GDM1 (cell line): ENCODE results near the gene DEUP1.
"Not testable (repeated sequence)": the region's sequence is repeated elsewhere in the genome, so short reads cannot be mapped to it uniquely, and the experiment has no call there.

Source experiments
- DNase-seq: peaks from one replicate; lab custom pipeline; 2025; lab: John Stamatoyannopoulos, UW

Gene DEUP1

GRCh38 chr11:93330446-93330984, at the start of gene DEUP1:
Gene DEUP1, plus strand, starts transcription at chr11:93330742. Its CDS starts 1,518 bp downstream, at chr11:93332260.
- DNase-seq = no peak

DNA sequence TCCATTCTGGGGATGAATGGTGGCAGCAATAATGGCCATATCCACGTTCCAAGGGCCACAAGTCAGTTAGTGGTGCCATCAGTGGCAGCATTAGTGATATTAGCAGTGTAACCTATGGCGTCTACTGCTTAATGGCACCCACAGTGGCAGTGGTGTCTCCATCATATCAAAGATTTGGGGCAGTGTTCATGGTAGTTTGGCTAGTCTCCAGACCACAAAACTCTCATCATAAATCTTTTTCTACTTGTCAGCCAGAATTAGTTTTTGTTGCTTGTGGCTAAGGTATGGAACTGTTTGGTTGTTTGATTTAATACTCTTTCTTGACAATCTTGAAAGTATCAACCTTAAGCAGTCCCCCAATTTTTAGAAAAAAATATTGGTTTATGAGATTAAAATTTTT, 45.1 kb upstream of the DEUP1 start:
- no peak for DNase-seq

- DNase-seq = no peak
Observed at GRCh38 chr11:93287434-93287833, 43.1 kb upstream of the DEUP1 start.

DNA sequence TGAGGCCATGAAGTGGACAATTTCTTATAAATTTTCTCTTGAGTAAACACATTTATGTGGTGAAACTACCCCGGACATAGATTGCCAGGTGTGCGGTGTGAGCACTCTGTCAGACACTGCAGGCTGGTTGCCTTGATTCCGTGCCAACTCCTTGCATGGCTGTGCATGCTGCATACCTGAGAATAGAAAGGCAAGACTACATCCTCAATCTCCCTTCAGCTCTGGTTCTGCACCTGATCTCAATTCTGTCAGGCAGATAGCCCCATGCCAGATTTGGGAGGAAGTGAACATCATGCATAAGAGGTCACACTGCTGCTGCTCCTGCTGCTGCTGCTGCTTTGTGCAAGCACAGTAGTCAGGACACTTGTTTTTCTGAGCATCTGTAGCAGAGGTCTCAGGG, 42.5 kb upstream of the DEUP1 start:
- DNase-seq = no peak

GRCh38 chr11:93288767-93289166, 41.8 kb upstream of the DEUP1 start:
- no peak for DNase-seq

DNA sequence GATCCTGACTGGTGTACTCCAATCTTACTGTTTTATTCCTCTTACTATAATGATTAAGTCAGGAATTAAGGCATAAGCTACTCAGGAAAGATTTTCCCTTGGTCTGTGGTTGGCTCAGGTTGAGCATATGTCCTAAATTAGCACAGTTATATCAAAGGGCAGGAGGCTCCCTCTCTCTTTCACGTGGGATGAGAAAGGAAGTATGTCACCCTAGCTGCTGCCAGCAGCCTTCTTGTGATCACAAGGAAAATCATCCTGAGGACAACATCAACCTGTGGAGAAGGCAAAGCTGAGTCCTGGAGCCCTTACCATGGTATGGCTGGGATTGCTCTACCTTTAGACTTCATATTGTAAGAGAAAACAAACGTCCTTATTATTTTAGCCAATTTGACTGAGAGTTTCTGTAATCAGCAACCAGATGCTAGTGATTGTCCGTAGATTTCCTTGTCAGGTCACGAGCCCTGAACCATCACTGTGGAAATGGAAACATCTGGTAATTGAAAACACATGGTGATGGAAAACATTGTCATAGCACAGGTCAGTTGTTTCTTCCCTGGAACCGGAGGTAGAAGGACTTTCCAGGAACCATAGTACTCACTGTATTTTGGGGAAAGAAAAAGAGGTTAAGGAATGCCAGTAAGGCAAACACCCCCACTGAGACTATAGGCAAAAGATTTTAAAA, 40.6 kb upstream of the DEUP1 start:
- DNase-seq = no peak

DNA sequence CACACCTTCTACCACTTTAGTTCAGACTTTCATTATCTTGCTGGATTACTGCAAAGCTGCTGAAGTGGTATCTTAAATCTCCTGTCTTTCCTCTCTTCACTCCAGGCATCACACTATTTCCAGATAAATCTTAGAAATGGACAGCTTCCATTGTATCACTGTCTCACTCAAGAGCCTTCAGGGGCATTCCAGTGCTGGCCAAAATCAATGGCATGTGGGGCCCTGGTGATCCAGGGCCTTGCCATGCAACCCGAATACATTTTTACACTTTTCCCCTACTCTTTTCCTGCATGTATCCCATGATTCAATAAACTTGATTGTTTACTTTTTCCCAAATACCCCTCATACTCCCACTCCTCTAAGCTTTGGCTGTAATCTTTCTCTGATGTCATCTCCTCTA, 39.4 kb upstream of the DEUP1 start:
- no peak for DNase-seq

- no peak for DNase-seq
Observed at GRCh38 chr11:93291898-93292297, 38.6 kb upstream of the DEUP1 start.

- no peak for DNase-seq
Observed at GRCh38 chr11:93295921-93296575, 34.5 kb upstream of the DEUP1 start.

- no peak for DNase-seq
Observed at GRCh38 chr11:93303689-93304088, 26.9 kb upstream of the DEUP1 start.

GRCh38 chr11:93314399-93314798, 16.1 kb upstream of the DEUP1 start:
- not testable (repeated sequence) for DNase-seq

GRCh38 chr11:93319224-93319839, 11.2 kb upstream of the DEUP1 start:
- DNase-seq = no peak

- no peak for DNase-seq
Observed at GRCh38 chr11:93320230-93320629, 10.3 kb upstream of the DEUP1 start.

DNA sequence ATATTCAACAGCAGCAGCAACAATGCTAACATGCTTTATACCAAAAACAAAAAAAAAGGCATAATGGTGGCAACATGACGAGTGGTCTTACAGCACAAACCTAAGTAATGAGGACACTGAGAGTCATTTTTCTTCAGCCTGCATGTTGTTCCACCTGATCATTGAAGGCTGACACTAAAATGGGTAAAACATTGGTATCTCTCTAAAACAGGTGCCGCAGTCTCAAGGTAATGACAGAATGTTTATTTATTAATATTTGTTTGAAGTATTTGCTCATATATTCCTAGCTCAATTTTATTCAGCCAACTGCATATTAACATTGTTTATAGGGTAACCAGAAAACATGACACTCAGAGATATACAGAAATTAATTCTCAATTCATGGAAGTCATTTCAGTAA, 8.3 kb upstream of the DEUP1 start:
- DNase-seq = no peak

GRCh38 chr11:93323747-93324146, 6.8 kb upstream of the DEUP1 start:
- no peak for DNase-seq

DNA sequence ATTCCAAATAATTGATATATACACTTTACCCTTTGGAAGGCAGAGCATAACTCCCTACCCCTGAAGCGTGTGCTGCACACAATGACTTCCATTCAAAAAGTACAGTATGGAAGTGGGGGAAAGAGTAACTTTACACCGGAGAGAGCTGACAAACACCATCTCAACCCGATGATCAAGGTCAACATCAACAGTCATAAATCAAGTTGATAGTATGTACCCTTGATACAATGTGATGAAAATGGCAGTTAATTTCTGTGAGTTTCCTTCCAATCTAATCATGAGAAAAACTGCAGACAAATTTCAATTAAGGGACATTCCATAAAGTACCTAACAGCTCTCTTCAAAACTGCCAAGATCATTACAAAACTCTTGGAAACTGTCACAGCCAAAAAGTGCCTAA, 6.0 kb upstream of the DEUP1 start:
- DNase-seq = no peak

DNA sequence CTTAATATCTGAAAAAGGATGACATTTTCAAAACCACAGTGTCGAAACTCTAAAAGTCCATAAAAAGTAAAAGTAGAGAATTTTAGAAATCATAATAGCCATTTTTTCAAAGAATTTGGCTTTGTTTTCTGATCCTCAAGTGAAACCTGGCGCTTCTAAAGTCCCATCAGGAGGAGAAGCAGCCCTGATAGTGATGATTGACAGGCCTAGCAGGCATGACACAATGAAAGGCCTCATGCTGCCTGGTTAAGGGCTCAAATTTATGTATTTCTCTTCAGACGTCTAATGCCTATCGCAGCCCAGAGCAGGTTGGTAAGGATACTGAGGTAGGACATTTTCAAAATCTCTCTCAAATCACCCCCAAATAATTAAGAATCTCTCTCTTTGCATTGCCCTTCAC, 3.9 kb upstream of the DEUP1 start:
- no peak for DNase-seq

DNA sequence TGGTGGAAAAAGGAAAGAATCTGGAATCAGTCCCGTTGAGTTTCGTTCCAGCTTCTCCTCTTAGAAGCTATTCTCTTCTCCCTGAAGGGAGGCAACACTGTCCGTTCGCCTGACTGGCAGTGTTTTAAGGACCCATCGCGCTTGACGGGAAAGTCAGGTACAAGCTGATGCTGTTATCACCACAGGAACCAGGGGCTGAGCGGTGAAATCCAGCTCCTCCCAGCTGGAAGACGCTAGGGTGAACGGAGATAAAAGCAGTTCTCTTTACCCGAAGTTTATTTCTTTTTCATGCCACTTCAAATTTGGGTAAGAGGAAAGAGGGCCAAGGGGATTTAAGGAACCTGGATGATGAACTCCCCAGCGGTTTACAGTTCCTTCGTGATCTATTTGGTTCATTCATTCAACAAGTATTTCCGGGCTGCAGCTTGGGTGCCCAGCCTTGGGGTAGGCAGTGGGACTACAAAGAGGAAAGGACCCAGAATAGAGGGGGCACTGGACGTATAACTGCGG, 551 bp upstream of the DEUP1 start:
- DNase-seq = no peak

DNA sequence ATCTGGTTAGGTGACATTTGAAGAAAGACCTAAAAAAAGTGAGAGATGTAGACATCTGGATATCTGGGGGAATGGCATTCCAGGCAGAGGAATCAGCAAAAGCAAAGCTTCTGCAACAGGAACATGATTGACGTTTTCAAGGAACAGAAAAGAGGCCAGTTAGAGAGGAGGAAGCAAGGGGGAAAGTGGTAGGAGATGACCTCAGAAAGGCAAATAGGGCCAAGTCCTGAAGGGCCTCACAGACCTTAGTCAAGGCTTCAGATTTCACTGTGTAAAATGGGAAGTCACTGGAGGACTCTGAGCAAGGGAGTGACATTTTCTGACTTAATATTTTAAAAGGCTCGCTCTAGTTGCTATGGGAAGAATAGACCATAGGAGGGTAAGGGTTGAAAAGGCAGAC, 9.7 kb downstream of the DEUP1 start:
- no peak for DNase-seq

DNA sequence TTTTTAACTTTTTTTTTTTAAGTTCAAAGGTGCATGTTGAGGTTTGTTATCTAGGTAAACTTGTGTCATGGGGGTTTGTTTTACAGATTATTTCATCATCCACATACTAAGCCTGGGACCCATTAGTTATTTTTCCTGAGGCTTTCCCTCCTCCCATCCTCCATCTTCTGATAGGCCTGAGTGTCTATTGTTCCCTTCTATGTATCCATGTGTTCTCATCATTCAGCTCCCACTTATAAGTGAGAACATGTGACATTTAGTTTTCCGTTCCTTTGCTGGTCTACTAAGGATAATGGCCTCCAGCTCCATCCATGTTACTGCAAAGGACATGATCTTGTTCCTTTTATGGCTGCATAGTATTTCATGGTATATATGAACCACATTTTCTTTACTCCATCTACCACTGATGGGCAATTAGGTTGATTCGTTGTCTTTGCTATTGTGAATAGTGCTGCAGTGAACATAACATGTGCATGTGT, 14.4 kb downstream of the DEUP1 start:
- no peak for DNase-seq

DNA sequence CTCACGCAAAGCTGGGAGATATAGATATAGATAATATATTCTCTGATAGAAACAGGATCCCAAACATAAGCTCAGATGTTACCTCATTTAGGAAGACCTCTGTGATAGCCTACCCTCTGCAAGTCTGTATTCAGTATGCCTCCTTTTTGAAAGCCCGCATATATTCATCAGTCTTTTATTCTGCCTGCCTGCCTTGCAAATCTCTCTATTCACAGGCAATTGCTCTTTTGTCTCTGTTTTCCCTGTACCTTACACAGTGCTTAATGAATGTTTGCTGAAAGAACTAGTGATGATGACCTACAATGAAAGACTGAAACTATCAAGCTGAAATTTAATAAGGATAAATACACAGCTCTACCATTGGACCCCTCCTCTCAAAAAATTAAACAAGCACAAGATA, 18.4 kb downstream of the DEUP1 start:
- DNase-seq = no peak

DNA sequence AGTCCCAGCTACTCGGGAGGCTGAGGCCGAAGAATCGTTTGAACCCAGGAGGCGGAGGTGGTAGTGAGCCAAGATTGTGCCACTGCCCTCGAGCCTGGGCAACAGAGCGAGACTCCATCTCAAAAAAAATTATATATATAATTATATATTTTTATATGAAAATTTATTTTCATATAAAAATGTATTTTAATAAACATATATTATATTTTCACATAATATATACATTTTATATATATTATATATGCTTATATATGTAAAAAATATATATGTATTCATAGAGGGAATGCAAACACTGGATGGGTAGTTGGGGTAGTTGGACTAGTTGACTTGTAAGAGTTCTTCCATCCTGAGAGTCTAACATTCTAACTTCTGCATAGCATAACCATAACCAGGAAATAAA, 20.3 kb downstream of the DEUP1 start:
- DNase-seq = no peak

DNA sequence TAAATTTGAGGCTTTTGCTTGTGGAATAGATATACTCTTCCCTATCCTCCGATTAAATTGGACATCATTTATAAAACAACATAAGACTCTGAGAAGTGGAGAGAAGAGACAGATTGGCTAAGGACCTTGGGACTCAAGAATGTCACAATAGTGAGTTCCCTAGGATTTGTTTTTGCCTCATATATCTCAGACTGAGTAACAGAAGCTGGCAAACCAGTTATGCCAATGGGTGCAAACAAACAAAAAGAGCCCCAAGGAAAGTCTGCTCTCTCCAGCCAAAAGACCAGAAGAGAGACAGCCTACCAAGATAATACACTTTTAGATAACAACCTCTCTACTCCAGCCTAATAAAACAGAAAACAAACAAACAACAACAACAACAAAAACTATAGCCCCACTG, 28.9 kb downstream of the DEUP1 start:
- no peak for DNase-seq
